Pulmonary artery endothelial cell (primary cell): ENCODE measurements around the gene SYP. TPM values are rescaled to one million over a fixed set of nuclear protein-coding genes. Genes with fewer than 3 reads are reported as not detected.

Source experiments
- DNase-seq: peaks from one replicate; pipeline ENCODE4 v3.0.0-alpha.2; 2011; ENCODE audit warnings: low read depth, low spot score
- total RNA-seq: library from RNA; depleted of rRNA; stranded (reverse); fragments of >200 nt; gene quantifications from 2 replicates; pipeline ENCODE4 v1.2.3, GENCODE V29; 2014

Gene SYP
- total RNA-seq, result 0.13 and 0.14 TPM in 2 replicates

GRCh38 chrX:49199906-49200771 lies at the start of gene SYP:
Gene SYP, minus strand, starts transcription at chrX:49200193. Its CDS starts 7 bp downstream, at chrX:49200186.
- peak; percentile 45 for DNase-seq

- no peak for DNase-seq
These were observed 49.6 kb upstream of the SYP start for GRCh38 chrX:49249616-49250015.

- no peak for DNase-seq
These were observed 49.1 kb upstream of the SYP start for GRCh38 chrX:49249071-49249470.

GRCh38 chrX:49247916-49248811 lies 48.2 kb upstream of the SYP start:
- DNase-seq, result no peak

- no peak for DNase-seq
These were observed 47.4 kb upstream of the SYP start for GRCh38 chrX:49247346-49247745.

- no peak for DNase-seq
These were observed 46.5 kb upstream of the SYP start for GRCh38 chrX:49246541-49246940.

GRCh38 chrX:49244207-49244606 lies 44.2 kb upstream of the SYP start:
- DNase-seq, result no peak

- no peak for DNase-seq
These were observed 43.2 kb upstream of the SYP start for GRCh38 chrX:49243166-49243565.

GRCh38 chrX:49242545-49243066 lies 42.6 kb upstream of the SYP start:
- no peak for DNase-seq

GRCh38 chrX:49238735-49239134 lies 38.7 kb upstream of the SYP start:
- DNase-seq, result no peak

- no peak for DNase-seq
These were observed 37.1 kb upstream of the SYP start for GRCh38 chrX:49237060-49237459.

- DNase-seq, result no peak
These were observed 34.0 kb upstream of the SYP start for GRCh38 chrX:49233887-49234555.

- DNase-seq, result no peak
These were observed 33.2 kb upstream of the SYP start, which contains the start of gene CACNA1F for GRCh38 chrX:49233176-49233575. Gene CACNA1F, minus strand, starts transcription at chrX:49233340. Its CDS starts 31 bp downstream, at chrX:49233309.

- no peak for DNase-seq
These were observed 32.5 kb upstream of the SYP start for GRCh38 chrX:49232525-49232924.

GRCh38 chrX:49231333-49232000 lies 31.5 kb upstream of the SYP start:
- DNase-seq, result no peak

- no peak for DNase-seq
These were observed 30.7 kb upstream of the SYP start for GRCh38 chrX:49230500-49231232.

- DNase-seq, result no peak
These were observed 28.2 kb upstream of the SYP start for GRCh38 chrX:49228185-49228584.

GRCh38 chrX:49227726-49228125 lies 27.7 kb upstream of the SYP start:
- no peak for DNase-seq

GRCh38 chrX:49226946-49227345 lies 27.0 kb upstream of the SYP start:
- no peak for DNase-seq

- no peak for DNase-seq
These were observed 25.9 kb upstream of the SYP start for GRCh38 chrX:49225858-49226257.
